HG02870 (cell line): ENCODE results near the gene ENAM.
"Not testable (repeated sequence)": the region's sequence is repeated elsewhere in the genome, so short reads cannot be mapped to it uniquely, and the experiment has no call there.

ENCODE experiments used
- ATAC-seq: cut with Tn5 transposase; IDR thresholded peaks from one replicate; pipeline ENCODE4 v1.9.1; 2021; ENCODE audit warnings: mild to moderate bottlenecking, moderate library complexity; ENCODE audit not compliant: unreplicated experiment

The ENAM gene

GRCh38 chr4:70623323-70623722, 5.2 kb upstream of the ENAM start:
- ATAC-seq = no peak

- no peak for ATAC-seq
These were observed 4.2 kb upstream of the ENAM start for GRCh38 chr4:70624226-70624793.

GRCh38 chr4:70627620-70628019, 924 bp upstream of the ENAM start:
- ATAC-seq = no peak

DNA sequence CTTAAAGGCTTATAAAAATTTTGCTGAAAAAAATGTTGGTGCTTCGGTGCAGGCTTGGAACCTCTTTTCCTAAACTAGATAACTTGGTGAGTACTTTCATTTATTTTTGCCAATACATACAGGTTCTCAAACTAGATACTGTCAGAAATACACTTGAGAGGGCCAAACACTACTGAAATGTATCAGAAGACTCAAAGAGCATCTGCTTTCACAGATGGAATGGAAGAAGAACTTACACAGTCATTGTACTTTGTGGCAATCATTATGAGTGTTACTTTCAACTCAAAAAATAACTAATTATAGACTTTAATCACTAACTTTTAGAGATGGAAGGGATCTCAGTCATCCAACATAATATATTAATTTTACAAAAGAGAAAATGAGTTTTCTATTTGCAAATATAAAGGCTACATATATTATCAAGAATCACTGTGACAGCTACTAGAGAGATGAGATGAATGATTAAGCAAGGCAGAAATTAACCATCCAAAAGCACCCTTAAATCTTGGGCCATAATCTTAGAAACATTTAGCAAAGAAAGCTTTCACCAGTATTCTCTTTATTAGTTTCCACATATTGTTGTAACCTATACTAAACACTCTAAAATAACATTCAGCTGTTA, 1.0 kb downstream of the ENAM start:
- ATAC-seq = peak; percentile 87

- no peak for ATAC-seq
These were observed 1.6 kb downstream of the ENAM start for GRCh38 chr4:70630162-70630561.

GRCh38 chr4:70632028-70632427, 3.5 kb downstream of the ENAM start:
- no peak for ATAC-seq

DNA sequence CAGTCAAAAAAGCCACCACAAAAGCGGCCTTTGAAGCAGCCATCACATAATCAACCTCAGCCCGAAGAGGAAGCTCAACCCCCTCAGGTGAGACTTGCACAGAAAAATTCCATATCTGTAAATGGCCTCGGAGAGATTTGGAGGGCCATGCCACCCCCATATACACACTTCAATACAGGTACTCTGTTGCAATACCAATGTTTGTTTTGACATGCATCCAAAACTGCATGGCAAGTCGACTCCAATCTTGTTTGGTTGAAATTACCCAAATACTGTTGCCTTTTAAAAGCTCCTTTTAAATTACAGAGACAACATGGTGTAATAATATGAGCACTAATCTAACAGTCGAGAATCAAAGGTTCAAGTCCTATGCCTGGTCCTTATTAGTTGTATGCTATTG, 5.9 kb downstream of the ENAM start:
- ATAC-seq = no peak

- ATAC-seq = no peak
These were observed 8.8 kb downstream of the ENAM start for GRCh38 chr4:70637239-70637913.

DNA sequence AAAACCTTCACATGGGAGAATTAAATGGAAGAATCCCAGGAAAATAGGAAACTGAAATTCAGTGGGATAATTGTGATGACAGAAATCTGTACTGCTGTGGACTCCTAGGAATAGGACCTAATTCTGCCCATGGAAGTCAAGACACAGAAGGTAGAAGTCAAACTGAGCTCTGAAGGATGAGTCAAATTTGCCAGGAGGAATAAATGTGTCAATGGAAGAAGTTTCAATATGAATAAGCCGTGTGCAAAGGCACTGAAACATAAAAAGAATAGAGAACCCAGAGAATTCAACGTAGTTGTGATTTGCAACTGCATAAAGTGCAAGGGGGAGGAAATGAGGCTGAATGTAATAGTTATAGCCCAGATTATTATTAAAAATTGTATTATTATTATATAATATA, 11.6 kb downstream of the ENAM start:
- peak; percentile 70 for ATAC-seq

- ATAC-seq = not testable (repeated sequence)
These were observed 22.2 kb downstream of the ENAM start for GRCh38 chr4:70650741-70651140.

DNA sequence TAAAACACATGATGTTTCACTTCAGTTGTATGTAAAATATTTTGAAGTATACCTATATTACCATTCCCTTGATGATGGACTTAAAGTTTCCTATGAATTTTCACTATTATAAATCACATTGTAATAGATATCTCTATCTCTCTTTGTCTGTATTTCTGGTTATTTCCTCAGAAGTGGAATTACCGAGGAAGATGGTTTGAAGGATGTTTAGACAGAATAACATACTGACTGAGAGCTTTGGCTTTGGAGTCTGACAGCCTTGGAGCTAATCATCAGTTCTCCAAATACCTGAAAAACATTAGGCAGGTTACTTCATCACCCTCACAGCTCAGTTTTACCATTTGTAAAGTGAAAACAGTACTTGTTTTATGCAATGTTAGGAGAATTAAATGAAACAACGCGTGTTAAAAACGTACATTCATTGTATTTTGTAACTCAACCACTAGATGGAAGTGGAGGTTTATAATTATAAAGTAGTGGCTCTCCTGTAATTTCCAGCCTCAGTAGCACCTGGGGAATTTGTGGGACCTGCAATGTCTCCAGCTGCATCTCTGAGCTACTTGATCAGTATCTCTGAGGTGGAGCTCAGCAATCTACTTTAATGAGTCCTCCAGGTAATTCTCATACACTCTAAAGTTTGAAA, 23.4 kb downstream of the ENAM start:
- ATAC-seq = peak; percentile 38

DNA sequence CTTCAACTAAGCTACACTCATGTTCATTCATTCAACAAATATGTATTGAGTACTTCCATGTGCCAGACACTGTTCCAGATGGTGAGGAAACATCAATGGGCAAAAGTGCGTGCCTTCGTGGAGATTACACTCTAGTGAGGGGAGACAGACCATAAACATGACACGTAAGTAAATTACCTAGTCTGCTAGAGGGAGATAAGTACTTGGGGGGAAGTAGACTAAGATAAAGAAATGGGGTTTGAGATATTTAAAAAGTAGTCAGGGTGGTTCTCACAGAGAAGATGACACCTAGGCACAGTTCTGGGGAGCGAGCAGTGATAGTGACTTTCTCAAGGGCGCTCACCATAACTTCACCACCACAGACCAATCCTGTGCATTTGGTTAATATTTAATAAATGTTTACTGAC, 26.1 kb downstream of the ENAM start:
- no peak for ATAC-seq

DNA sequence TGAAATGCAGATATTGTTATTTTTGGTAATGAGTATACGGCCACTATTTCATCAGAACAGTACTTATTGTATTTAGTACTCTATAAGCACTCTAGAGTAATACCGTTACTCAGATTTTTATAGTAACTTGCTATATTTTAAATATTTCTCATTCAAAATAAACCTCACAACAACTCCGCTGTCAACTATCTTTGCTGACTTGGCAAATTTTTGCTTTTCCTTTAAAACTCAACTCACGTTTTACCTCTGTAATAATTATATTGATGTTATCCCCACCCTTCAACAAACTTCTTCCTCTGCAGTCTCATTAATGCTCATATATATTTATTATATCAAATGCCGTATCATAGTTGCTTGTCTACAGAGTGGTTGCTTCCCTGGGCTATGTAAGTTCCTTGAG, 28.8 kb downstream of the ENAM start:
- no peak for ATAC-seq

DNA sequence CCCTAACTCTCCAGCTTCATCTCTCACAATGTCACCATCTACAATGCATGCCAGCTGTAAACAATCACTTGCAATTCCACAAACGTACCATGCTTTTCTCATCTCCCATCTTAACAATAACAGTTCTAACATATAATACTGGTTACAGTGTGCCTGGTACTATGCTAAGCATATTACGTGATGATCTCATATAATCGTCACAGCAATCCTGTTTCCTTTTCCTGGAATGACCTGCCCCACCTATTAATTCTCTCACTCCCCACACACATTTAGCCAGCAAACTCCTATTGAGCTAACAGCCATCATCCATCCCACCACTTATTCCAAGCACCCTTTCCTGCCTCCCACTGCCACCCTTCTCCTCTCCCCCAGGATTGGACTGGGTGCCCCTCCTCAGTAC, 29.9 kb downstream of the ENAM start:
- ATAC-seq = no peak

DNA sequence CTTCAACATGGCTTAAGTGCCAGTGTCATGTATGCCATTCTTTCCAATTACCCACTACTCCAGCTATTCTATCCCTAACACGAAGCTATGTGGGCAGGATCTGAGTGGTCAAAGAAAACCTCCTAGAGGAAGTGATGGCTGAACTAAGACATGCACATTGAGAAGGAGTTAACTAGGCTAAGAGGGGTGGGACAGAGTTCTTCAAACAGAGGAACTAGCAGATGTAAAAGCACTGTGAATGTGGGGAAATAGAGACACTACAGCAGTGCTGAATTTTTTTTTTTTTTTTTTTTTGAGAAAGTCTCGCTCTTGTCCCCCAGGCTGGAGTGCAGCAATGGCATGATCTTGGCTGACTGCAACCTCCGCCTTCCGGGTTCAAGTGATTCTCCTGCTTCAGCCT, 31.6 kb downstream of the ENAM start:
- ATAC-seq = no peak

- peak; percentile 94 for ATAC-seq
These were observed 32.9 kb downstream of the ENAM start for GRCh38 chr4:70661309-70661922.

DNA sequence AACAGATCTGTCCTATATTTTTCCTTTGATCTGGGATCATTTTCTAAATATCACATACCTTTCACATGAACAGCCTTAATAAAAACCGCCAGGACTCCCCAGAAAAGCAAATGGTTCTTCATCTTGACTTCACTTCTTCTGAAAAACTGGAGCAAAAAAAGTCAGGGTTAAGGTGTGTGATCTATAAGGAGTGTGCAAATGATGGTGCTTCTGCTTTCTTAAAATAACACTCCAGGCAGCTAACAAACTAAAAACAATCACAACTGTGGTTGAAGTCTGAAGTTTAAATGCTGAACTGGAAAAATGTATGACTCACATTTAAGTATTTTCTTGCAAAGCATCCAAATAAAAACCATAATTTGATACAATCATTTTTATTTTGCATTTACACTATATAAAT, 37.8 kb downstream of the ENAM start, which contains the start of gene JCHAIN:
TSS of gene JCHAIN (minus strand) at position 140 of the 400 bp plus-strand sequence. CDS start at position 122, 18 bp downstream.
- ATAC-seq = peak; percentile 75

- no peak for ATAC-seq
These were observed 39.4 kb downstream of the ENAM start for GRCh38 chr4:70667740-70668535.

- no peak for ATAC-seq
These were observed 41.9 kb downstream of the ENAM start for GRCh38 chr4:70670332-70671014.

GRCh38 chr4:70671091-70671490, 42.5 kb downstream of the ENAM start:
- no peak for ATAC-seq
